ENCODE data around the gene GAST. TPM values are rescaled to one million over a fixed set of nuclear protein-coding genes. Genes with fewer than 3 reads are reported as not detected.

Gene GAST
- total and polyA plus RNA-seq, 2 of the 13 experiments (the other 11 are each of a cell fraction or from before 2014, with no cell fraction given) = 0.32 to 0.42 TPM

- TF ChIP-seq MLXIP (CRISPR knock-in tag; IDR thresholded peaks at IDR 0.05; ENCODE audit: borderline replicate concordance) (peak; percentile 35; the same call in 1 of the 2 replicates), JARID2 (CRISPR knock-in tag; IDR thresholded peaks at IDR 0.05; ENCODE audit: insufficient replicate concordance) (no peak), LRRFIP1 (CRISPR knock-in tag; conservative IDR thresholded peaks at IDR 0.05) (0 out of 2 replicates have a peak, but pooled peaks have one; percentile 21), HOXD1 (CRISPR knock-in tag; IDR thresholded peaks at IDR 0.05) (0 out of 2 replicates have a peak, but pooled peaks have one; percentile 21), BATF2 (CRISPR knock-in tag; IDR thresholded peaks at IDR 0.05) (0 out of 2 replicates have a peak, but pooled peaks have one; percentile 26), MXD1 (CRISPR knock-in tag; IDR thresholded peaks at IDR 0.05) (peak; percentile 89), TFDP1 (CRISPR knock-in tag; IDR thresholded peaks at IDR 0.05; ENCODE audit: borderline replicate concordance) (0 out of 2 replicates have a peak, but pooled peaks have one; percentile 21), SATB2 (CRISPR knock-in tag; IDR thresholded peaks at IDR 0.05) (0 out of 2 replicates have a peak, but pooled peaks have one; percentile 82), AGO1 (IDR thresholded peaks at IDR 0.05; ENCODE audit: low read depth, low read length, poor library complexity, severe bottlenecking) (no peak), SP140L (CRISPR knock-in tag; IDR thresholded peaks at IDR 0.05; ENCODE audit: borderline replicate concordance) (0 out of 2 replicates have a peak, but pooled peaks have one; percentile 69), GTF3A (CRISPR knock-in tag; conservative IDR thresholded peaks at IDR 0.05) (0 out of 2 replicates have a peak, but pooled peaks have one; percentile 2), CBX1 (IDR thresholded peaks at IDR 0.05; ENCODE audit: low read depth) (no peak), SMAD3 (CRISPR knock-in tag; IDR thresholded peaks at IDR 0.05) (no peak; the same call in 1 of the 2 replicates), RFX1 (IDR thresholded peaks at IDR 0.05) (no peak), FOXO1 (CRISPR knock-in tag; IDR thresholded peaks at IDR 0.05) (no peak), ZNF850 (CRISPR knock-in tag; conservative IDR thresholded peaks at IDR 0.05) (0 out of 2 replicates have a peak, but pooled peaks have one; percentile 15), CAMTA2 (CRISPR knock-in tag; IDR thresholded peaks at IDR 0.05; ENCODE audit: borderline replicate concordance) (0 out of 2 replicates have a peak, but pooled peaks have one; percentile 3), ATF4 (CRISPR knock-in tag; IDR thresholded peaks at IDR 0.05) (peak in 1 of 2 experiments; percentile 39; a peak in 2 of 4 replicates), ZBTB21 (CRISPR knock-in tag; IDR thresholded peaks at IDR 0.05) (no peak)
These were observed 22.4 kb upstream of the GAST start (continued) for GRCh38 chr17:41689497-41690299.

Data from HepG2 (cell line).